Cardiac muscle cell (in vitro differentiated cells and primary cell): ENCODE data around the gene SUGT1. TPM values are rescaled to one million over a fixed set of nuclear protein-coding genes. Genes with fewer than 3 reads are reported as not detected.
"Not testable (repeated sequence)": the region's sequence is repeated elsewhere in the genome, so short reads cannot be mapped to it uniquely, and the experiment has no call there.

ENCODE experiments used
- DNase-seq, 2 donors: peaks; one replicate each; pipeline versions ENCODE4 v3.0.0 to v3.0.0-alpha.2; 2010 to 2017; ENCODE audit warnings: low read depth in 1 of 2, low spot score in 1 of 2
- H3K27ac ChIP-seq: fragments of 200-600 bp; sonication (generic); 2 replicates; pipeline ENCODE4 v1.5.1; 2016
- H3K27me3 ChIP-seq: fragments of 200-600 bp; sonication (generic); 2 replicates; pipeline ENCODE4 v1.6.0; 2016; ENCODE audit warnings: control low read depth
- H3K36me3 ChIP-seq: fragments of 200-600 bp; sonication (generic); 2 replicates; pipeline ENCODE4 v1.5.1; 2016; ENCODE audit warnings: control low read depth
- H3K4me1 ChIP-seq: fragments of 200-600 bp; sonication (generic); 2 replicates; pipeline ENCODE4 v1.8.1; 2017; ENCODE audit warnings: low read depth, mild to moderate bottlenecking, mixed run types
- H3K4me3 ChIP-seq: fragments of 200-600 bp; sonication (generic); 2 replicates; pipeline ENCODE4 v1.5.1; 2016; ENCODE audit warnings: mild to moderate bottlenecking
- H3K9me3 ChIP-seq: fragments of 200-600 bp; sonication (generic); 2 replicates; pipeline ENCODE4 v1.5.1; 2017; ENCODE audit warnings: low read depth, mild to moderate bottlenecking, control low read depth
- polyA plus RNA-seq: library from polyadenylated mRNA; unstranded; fragments of >200 nt; fragmentation: Nextera tagmentation; extraction: Ambion mirVana; gene quantifications from 2 replicates; pipeline ENCODE4 v1.2.1, GENCODE V29; 2016
- total RNA-seq: library from RNA; depleted of rRNA; stranded (reverse); fragments of >200 nt; gene quantifications from 2 replicates; pipeline ENCODE4 v1.2.3, GENCODE V29; 2016
- TF ChIP-seq, protein P1 (sequence below): IDR thresholded peaks from 2 replicates; pipeline ENCODE4 v1.5.1; 2012; ENCODE audit warnings: low read depth, mild to moderate bottlenecking, low read length

SUGT1 gene
- total and polyA plus RNA-seq, 2 experiments from 2014 or later, result 32.9 to 40.7 TPM

GRCh38 chr13:52703482-52703881 is 50.8 kb downstream of the SUGT1 start:
- H3K36me3 ChIP-seq, result no peaks in the 10 kb centered on the region

DNA sequence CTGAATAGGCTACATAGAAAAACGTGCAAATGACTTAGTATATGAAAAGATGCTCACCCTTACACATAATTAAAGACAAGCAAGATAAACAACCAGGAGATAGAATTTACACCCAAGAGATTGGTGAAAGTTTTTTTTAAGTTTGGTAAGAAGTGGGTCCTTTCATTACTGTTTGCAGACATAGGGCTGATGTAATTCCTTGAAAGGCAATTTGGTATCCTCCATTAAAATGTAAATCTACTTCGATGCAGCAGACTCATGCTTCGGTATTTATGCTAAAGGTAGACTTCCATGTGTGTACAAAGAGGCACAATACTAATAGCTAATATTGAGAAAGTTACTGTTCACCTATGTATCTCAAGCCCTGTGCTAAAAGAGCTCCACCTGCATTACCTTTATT is 53.4 kb downstream of the SUGT1 start:
- Histone ChIP-seq H3K36me3 (no peaks in the 10 kb centered on the region), H3K27ac (no peak overlapping the region), H3K4me3 (no peak overlapping the region), H3K9me3 (no peaks in the 10 kb centered on the region), H3K27me3 (no peaks in the 10 kb centered on the region), H3K4me1 (peaks cover 3% of the 10 kb centered on the region)
- DNase-seq, result no peak
- TF ChIP-seq, protein P1, sequence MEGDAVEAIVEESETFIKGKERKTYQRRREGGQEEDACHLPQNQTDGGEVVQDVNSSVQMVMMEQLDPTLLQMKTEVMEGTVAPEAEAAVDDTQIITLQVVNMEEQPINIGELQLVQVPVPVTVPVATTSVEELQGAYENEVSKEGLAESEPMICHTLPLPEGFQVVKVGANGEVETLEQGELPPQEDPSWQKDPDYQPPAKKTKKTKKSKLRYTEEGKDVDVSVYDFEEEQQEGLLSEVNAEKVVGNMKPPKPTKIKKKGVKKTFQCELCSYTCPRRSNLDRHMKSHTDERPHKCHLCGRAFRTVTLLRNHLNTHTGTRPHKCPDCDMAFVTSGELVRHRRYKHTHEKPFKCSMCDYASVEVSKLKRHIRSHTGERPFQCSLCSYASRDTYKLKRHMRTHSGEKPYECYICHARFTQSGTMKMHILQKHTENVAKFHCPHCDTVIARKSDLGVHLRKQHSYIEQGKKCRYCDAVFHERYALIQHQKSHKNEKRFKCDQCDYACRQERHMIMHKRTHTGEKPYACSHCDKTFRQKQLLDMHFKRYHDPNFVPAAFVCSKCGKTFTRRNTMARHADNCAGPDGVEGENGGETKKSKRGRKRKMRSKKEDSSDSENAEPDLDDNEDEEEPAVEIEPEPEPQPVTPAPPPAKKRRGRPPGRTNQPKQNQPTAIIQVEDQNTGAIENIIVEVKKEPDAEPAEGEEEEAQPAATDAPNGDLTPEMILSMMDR, result no peak

More at GRCh38 chr13:52703482-52703881, 50.8 kb downstream of the SUGT1 start:
- no peaks in the 10 kb centered on the region for H3K27me3 ChIP-seq
- H3K4me3 ChIP-seq, result no peak overlapping the region
- peaks cover 3% of the 10 kb centered on the region for H3K4me1 ChIP-seq
- TF ChIP-seq, protein P1, result no peak
- no peaks in the 10 kb centered on the region for H3K9me3 ChIP-seq
- no peak overlapping the region for H3K27ac ChIP-seq
- DNase-seq, result no peak

GRCh38 chr13:52707375-52707774 is 54.7 kb downstream of the SUGT1 start:
- TF ChIP-seq, protein P1, result no peak
- Histone ChIP-seq H3K36me3 (no peaks in the 10 kb centered on the region), H3K27me3 (no peaks in the 10 kb centered on the region), H3K4me1 (peaks cover 8% of the 10 kb centered on the region), H3K27ac (no peak overlapping the region), H3K9me3 (no peaks in the 10 kb centered on the region), H3K4me3 (no peak overlapping the region)
- DNase-seq, result peak in 1 of 2 donors; percentile 5

DNA sequence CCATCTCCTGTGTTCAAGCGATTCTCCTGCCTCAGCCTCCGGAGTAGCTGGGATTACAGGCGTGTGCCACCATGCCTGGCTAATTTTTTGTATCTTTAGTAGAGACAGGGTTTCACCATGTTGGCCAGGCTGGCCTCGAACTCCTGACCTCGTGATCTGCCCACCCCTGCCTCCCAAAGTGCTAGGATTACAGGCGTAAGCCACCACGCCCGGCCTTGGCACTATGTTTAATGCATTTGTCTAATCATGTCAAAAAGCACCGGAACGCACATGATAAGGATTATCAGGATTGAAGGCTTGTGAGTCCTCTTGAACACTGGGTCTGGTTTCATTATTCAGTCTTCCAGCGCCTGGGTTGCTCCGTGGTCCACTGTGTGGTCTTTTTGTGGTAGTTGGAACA is 55.6 kb downstream of the SUGT1 start:
- not testable (repeated sequence) for H3K36me3 ChIP-seq, DNase-seq, H3K27ac ChIP-seq, H3K27me3 ChIP-seq, H3K4me3 ChIP-seq, H3K9me3 ChIP-seq
- H3K4me1 ChIP-seq, result peaks cover 12% of the 10 kb centered on the region

DNA sequence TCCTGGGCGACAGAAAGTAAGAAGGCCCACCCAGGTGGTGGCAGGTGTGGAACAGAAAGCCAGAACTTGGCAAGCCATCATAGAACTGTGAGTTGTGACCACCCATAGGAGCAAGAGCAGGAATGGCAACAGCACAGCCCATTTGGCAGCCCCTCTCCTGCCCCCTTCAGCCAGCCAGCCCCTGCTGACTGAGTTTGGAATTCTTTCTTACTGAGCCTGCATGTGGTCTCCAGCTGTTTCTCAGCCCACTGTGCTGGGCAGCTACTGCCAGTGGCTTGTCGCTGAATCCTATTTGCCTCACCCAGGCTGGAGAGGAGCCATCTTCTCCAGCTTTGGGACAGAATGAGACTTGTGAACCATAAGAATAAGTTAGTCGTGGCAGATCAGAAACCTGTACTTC is 58.6 kb downstream of the SUGT1 start:
- DNase-seq, result no peak
- Histone ChIP-seq H3K4me1 (peaks cover 12% of the 10 kb centered on the region), H3K36me3 (no peaks in the 10 kb centered on the region), H3K27me3 (no peaks in the 10 kb centered on the region), H3K4me3 (no peak overlapping the region), H3K9me3 (no peaks in the 10 kb centered on the region), H3K27ac (no peak overlapping the region)
- TF ChIP-seq, protein P1, result no peak

- Histone ChIP-seq H3K36me3 (no peaks in the 10 kb centered on the region), H3K4me3 (no peak overlapping the region), H3K27ac (peak overlapping the region; percentile 62), H3K27me3 (no peaks in the 10 kb centered on the region), H3K4me1 (peaks cover 12% of the 10 kb centered on the region), H3K9me3 (no peaks in the 10 kb centered on the region)
- TF ChIP-seq, protein P1, result no peak
- DNase-seq, result no peak
Observed at GRCh38 chr13:52712385-52712784, 59.7 kb downstream of the SUGT1 start.
